Esophagus muscularis mucosa (tissue), 3 donors: ENCODE data around the gene DNER.

Experiments used
- CTCF ChIP-seq, 3 experiments: fragments of 200-600 bp in 2 of 3; fragments of 450-650 bp in 1 of 3; sonication (generic) in 2 of 3; IDR thresholded peaks; one replicate each; pipeline ENCODE4 v1.5.1; 2017 to 2019; ENCODE audit warnings: antibody characterized with exemption in 3 of 3, mild to moderate bottlenecking in 2 of 3, moderate library complexity in 1 of 3
- POLR2A ChIP-seq: fragments of 450-650 bp; IDR thresholded peaks from one replicate; pipeline ENCODE4 v1.6.1; 2017; ENCODE audit warnings: antibody characterized with exemption, moderate library complexity, mild to moderate bottlenecking, low read depth

GRCh38 chr2:229412686-229413085 is 301.7 kb downstream of the DNER start:
- TF ChIP-seq POLR2A (no peak), CTCF (IDR thresholded peaks at IDR 0.05) (no peak)
